ENCODE measurements around the gene UQCRH. TPM values are rescaled to one million over a fixed set of nuclear protein-coding genes. Genes with fewer than 3 reads are reported as not detected.
"Not testable (repeated sequence)": the region's sequence is repeated elsewhere in the genome, so short reads cannot be mapped to it uniquely, and the experiment has no call there.

UQCRH gene
- total RNA-seq, 1 donor from 2014 or later: 762 TPM

DNA sequence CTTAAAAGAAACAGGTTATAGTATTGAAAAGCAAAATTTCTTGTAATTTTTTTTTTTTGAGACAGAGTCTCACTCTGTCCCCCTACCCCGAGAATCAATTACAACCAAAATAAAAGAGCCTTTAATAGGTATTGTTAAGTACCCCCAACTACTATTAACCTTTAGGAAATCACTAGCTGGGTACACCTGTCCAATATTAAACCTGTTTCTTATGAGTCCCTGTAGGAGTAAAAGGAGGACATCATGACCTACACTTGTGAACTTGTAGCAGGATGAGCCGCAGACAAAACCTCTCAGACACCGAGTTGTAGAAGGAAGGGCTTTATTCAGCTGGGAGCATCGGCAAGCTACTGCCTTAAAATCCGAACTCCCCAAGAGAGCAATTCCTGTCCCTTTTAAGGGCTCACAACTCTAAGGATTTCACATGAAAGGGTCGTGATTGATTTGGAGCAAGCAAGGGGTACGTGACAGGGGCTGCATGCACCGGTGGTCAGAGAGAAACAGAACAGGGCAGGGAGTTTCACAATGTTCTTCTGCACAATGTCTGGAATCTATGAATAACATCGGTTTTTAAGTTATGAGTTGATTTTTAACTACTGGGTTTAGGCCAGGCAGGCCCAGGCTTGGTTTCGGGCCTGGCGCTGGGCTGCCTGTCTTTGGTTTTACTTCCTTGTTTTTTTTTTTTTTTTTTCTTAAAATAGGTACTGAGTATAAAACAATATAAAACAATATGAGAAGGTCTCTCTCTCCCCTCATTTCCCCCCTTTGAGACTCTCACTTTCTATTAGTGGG, 22.0 kb downstream of the UQCRH start:
- H3K4me3 ChIP-seq (ENCODE audit: low read depth, low read length); DNase-seq (ENCODE audit: low read depth); H3K27me3 ChIP-seq (ENCODE audit: control insufficient read depth, insufficient read depth, low read length); H3K36me3 ChIP-seq (ENCODE audit: control insufficient read depth, insufficient read depth, low read length); FAIRE-seq: not testable (repeated sequence)

DNA sequence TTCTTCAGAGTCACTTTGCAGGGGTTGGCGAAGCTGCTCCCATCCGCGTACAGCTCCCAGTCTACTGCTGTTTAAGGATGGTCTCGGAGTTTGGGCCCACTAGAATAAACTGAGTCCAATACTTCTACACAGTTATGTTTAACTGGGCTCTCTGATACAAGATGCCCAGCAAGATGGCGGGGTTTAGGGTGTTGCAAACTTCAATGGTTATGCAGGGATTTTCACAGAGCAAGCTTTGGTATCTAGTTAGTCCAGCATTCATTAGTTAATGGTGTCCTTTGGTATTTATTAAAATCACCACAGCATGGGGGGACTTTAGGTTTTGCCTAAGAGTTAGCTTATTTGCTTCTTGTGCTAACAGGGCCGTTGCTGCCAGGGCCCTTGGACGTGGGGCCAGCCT, 24.7 kb downstream of the UQCRH start:
- not testable (repeated sequence) for FAIRE-seq; DNase-seq (ENCODE audit: low read depth); H3K27me3 ChIP-seq (ENCODE audit: control insufficient read depth, insufficient read depth, low read length); H3K4me3 ChIP-seq (ENCODE audit: low read depth, low read length); H3K36me3 ChIP-seq (ENCODE audit: control insufficient read depth, insufficient read depth, low read length)

DNA sequence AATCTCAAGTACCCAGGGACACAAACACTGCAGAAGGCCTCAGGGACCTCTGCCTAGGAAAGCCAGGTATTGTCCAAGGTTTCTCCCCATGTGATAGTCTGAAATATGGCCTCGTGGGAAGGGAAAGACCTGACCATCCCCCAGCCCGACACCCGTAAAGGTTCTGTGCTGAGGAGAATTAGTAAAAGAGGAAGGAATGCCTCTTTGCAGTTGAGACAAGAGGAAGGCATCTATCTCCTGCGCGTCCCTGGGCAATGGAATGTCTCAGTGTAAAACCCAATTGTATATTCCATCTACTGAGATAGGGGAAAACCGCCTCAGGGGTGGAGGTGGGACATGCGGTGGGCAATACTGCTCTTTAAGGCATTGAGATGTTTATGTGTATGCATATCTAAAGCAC, 26.3 kb downstream of the UQCRH start:
- not testable (repeated sequence) for H3K27me3 ChIP-seq (ENCODE audit: control insufficient read depth, insufficient read depth, low read length); H3K4me3 ChIP-seq (ENCODE audit: low read depth, low read length); H3K36me3 ChIP-seq (ENCODE audit: control insufficient read depth, insufficient read depth, low read length); DNase-seq (ENCODE audit: low read depth); FAIRE-seq

DNA sequence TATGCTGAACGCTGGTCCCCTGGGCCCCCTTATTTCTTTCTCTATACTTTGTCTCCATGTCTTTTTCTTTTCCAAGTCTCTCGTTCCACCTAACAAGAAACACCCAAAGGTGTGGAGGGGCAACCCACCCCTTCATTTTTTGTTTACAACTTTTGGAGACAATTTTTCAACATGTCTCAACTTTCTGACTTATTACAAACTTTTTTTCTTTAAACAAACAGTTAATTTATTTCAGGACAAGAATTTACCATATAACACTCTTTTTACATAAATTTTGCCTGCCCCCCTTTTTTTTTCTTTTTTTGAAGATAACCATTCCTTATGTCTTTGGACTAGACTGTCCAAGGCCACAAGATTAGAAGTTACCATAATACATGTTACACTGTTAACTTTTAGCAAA, 26.9 kb downstream of the UQCRH start:
- not testable (repeated sequence) for DNase-seq (ENCODE audit: low read depth); FAIRE-seq; H3K27me3 ChIP-seq (ENCODE audit: control insufficient read depth, insufficient read depth, low read length); H3K36me3 ChIP-seq (ENCODE audit: control insufficient read depth, insufficient read depth, low read length); H3K4me3 ChIP-seq (ENCODE audit: low read depth, low read length)

DNA sequence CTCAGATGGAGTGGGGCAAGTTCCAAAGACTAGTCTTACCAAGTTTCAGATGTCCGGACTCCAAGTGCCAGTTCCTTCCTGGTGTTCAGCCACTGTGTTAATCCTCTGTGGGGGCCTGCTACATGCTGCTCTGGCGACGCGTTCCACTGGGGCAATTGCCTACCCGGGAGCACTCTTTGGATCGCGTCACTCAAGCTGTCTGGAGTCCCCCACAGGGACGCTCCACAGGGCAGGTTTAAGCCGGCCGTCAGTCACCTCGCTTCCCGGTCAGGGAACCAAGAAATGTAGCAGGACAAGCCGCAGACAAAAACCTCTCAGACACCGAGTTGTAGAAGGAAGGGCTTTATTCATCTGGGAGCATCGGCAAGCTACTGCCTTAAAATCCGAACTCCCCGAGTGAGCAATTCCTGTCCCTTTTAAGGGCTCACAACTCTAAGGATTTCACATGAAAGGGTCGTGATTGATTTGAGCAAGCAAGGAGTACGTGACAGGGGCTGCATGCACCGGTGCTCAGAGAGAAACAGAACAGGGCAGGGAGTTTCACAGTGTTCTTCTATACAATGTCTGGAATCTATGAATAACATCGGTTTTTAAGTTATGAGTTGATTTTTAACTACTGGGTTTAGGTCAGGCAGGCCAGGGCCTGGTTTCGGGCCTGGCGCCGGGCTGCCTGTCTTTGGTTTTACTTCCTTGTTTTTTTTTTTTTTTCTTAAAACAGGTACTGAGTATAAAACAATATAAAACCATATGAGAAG, 28.5 kb downstream of the UQCRH start:
- FAIRE-seq; H3K27me3 ChIP-seq (ENCODE audit: control insufficient read depth, insufficient read depth, low read length); H3K4me3 ChIP-seq (ENCODE audit: low read depth, low read length); DNase-seq (ENCODE audit: low read depth); H3K36me3 ChIP-seq (ENCODE audit: control insufficient read depth, insufficient read depth, low read length): not testable (repeated sequence)

DNA sequence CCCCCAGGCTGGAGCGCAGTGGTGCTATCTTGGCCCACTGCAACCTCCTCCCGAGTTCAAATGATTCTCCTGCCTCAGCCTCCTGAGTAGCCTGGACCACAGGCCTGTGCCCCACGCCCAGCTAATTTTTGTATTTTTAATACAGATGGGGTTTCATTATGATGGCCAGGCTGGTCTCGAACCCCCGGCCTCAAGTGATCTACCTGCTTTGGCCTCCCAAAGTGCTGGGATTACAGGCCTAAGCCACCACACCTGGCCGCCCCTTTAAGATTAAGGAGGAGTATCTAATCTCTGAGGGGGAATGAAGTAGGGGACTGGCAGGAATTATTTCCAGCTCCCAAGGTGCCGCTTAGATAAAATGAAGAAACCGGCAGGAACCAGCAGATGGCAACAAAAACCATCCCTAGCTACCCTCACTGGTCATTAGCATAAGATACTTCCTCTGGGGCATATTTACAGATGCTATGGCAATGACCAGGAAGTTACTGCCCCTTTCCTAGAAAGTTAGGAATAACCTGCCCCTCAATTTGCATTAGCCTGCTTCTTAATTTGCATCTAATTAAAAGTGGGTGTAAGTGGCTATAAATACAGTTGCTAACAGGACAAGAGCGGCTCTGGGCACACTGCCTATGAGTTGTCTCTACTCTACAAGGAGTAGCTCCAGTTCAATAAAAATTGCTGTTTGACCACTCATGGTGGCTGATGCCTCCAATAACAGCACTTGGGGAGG, 30.0 kb downstream of the UQCRH start:
- Histone ChIP-seq H3K36me3 (ENCODE audit: control insufficient read depth, insufficient read depth, low read length) (no peaks in the 10 kb centered on the region), H3K4me3 (ENCODE audit: low read depth, low read length) (no peak overlapping the region), H3K27me3 (ENCODE audit: control insufficient read depth, insufficient read depth, low read length) (no peaks in the 10 kb centered on the region)
- FAIRE-seq (no peak), DNase-seq (ENCODE audit: low read depth) (peak; percentile 49)
- TF ChIP-seq, protein P1, sequence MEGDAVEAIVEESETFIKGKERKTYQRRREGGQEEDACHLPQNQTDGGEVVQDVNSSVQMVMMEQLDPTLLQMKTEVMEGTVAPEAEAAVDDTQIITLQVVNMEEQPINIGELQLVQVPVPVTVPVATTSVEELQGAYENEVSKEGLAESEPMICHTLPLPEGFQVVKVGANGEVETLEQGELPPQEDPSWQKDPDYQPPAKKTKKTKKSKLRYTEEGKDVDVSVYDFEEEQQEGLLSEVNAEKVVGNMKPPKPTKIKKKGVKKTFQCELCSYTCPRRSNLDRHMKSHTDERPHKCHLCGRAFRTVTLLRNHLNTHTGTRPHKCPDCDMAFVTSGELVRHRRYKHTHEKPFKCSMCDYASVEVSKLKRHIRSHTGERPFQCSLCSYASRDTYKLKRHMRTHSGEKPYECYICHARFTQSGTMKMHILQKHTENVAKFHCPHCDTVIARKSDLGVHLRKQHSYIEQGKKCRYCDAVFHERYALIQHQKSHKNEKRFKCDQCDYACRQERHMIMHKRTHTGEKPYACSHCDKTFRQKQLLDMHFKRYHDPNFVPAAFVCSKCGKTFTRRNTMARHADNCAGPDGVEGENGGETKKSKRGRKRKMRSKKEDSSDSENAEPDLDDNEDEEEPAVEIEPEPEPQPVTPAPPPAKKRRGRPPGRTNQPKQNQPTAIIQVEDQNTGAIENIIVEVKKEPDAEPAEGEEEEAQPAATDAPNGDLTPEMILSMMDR (IDR thresholded peaks at IDR 0.05; ENCODE audit: insufficient read depth, low read length, severe bottlenecking): peak; percentile 36

DNA sequence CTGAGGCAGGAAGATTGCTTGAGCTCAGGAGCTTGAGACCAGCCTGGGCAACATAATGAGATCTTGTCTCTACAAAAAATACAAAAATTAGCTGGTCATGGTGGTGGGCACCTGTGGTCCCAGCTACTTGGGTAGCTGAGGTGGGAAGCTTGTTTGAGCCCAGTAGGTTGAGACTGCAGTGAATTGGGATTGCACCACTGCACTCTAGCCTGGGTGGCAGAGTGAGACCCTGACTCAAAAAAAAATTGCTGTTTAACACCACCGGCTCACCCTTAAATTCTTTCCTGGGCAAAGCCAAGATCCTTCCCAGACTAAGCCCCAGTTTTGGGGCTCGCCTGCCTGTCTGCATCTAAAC, 30.5 kb downstream of the UQCRH start:
- FAIRE-seq (no peak), DNase-seq (ENCODE audit: low read depth) (no peak)
- Histone ChIP-seq H3K27me3 (ENCODE audit: control insufficient read depth, insufficient read depth, low read length) (no peaks in the 10 kb centered on the region), H3K4me3 (ENCODE audit: low read depth, low read length) (no peak overlapping the region), H3K36me3 (ENCODE audit: control insufficient read depth, insufficient read depth, low read length) (no peaks in the 10 kb centered on the region)
- TF ChIP-seq, protein P1 (IDR thresholded peaks at IDR 0.05; ENCODE audit: insufficient read depth, low read length, severe bottlenecking): no peak

DNA sequence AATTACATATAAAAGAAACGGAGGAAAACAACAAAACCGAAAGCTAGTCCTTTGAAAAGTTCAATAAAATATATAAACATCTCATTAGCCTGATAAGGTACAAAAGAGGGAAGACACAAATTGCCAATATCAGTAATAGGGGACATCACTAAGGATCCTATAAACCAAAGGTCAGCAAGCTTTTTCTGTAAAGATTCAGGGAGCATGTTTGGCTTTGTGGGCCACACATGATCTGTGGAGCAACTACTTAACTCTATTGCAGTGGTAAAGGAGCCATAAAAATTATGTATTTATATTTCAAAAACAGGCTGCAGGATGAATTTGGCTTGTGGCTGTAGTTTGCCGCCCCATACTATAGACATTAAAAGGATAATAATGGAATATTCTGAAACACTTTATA, 31.6 kb downstream of the UQCRH start:
- Histone ChIP-seq H3K4me3 (ENCODE audit: low read depth, low read length) (no peak overlapping the region), H3K27me3 (ENCODE audit: control insufficient read depth, insufficient read depth, low read length) (no peaks in the 10 kb centered on the region), H3K36me3 (ENCODE audit: control insufficient read depth, insufficient read depth, low read length) (no peaks in the 10 kb centered on the region)
- no peak for DNase-seq (ENCODE audit: low read depth)
- no peak for FAIRE-seq
- TF ChIP-seq, protein P1 (IDR thresholded peaks at IDR 0.05; ENCODE audit: insufficient read depth, low read length, severe bottlenecking): no peak

DNA sequence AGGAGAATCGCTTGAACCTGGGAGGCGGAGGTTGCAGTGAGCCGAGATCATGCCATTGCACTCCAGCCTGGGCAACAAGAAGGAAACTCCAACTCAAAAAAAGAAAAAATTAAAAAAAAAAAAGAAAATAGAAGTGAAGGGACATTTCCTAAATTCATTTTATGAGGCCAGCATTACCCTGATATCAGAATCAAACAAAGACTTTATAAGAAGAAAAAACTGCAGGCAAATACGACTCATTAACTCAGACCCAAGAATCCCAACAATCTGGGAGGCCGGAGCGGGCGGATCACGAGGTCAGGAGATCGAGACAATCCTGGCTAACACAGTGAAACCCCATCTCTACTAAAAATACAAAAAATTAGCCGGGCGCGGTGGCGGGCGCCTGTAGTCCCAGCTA, 33.9 kb downstream of the UQCRH start:
- H3K27me3 ChIP-seq (ENCODE audit: control insufficient read depth, insufficient read depth, low read length); DNase-seq (ENCODE audit: low read depth); H3K36me3 ChIP-seq (ENCODE audit: control insufficient read depth, insufficient read depth, low read length); H3K4me3 ChIP-seq (ENCODE audit: low read depth, low read length); FAIRE-seq: not testable (repeated sequence)
